Cardiac ventricle fibroblast (primary cell): Measurements from ENCODE around the gene MROH2B. TPM values are rescaled to one million over a fixed set of nuclear protein-coding genes. Genes with fewer than 3 reads are reported as not detected.

ENCODE experiments used
- total RNA-seq: library from RNA; depleted of rRNA; stranded (reverse); fragments of >200 nt; gene quantifications from 2 replicates; pipeline ENCODE4 v1.2.3, GENCODE V29; 2015

Gene MROH2B
- 0.05 TPM in 1 of 2 replicates, not detected in the other for total RNA-seq

DNA sequence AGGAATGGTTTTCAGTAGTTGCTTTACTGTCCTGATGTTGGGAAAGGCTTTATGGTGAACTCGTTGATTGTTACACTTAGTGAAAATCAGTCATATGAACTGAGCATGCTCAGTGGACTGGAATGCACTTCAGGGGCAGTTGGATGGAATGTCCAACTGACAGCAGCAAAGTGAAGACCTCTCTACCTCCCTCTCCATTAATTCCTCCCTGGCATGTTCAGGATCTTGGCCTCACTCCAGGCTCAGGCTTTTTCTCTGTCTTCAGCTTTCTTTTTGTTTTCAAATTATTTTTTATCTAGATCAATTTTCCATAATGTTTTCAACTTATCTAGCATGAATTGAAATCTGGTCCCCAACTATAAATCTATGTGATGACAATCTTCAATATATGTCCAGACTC, at the start of gene MROH2B:
Gene MROH2B, minus strand, starts transcription at position 101 of the 400 bp plus-strand sequence. CDS start 490 bp downstream, outside the sequence.

Other genes starting within 250 kb of the MROH2B start
- gene RPL37, start 236.1 kb downstream of the MROH2B start, total RNA-seq = 220 and 232 TPM in 2 replicates
- 20.6 and 23.3 TPM in 2 replicates for gene CARD6, start 230.0 kb downstream of the MROH2B start, total RNA-seq
- 11,125 and 16,943 TPM in 2 replicates for gene C7, start 161.8 kb downstream of the MROH2B start, total RNA-seq
- gene C6, start 142.2 kb upstream of the MROH2B start, total RNA-seq = 16.3 and 20.7 TPM in 2 replicates